Activated CD4-positive, alpha-beta T cell treated with anti-CD3 and anti-CD28 coated beads for 24 hours (primary cell): Measurements from ENCODE around the gene RPRM.
"Not testable (repeated sequence)": the region's sequence is repeated elsewhere in the genome, so short reads cannot be mapped to it uniquely, and the experiment has no call there.

Experiments used
- DNase-seq, 2 donors: peaks; one replicate each; pipeline ENCODE4 v3.0.0-alpha.2; 2020; ENCODE audit warnings: low read depth in 2 of 2

RPRM gene

GRCh38 chr2:153478289-153479261 is at the start of gene RPRM:
Gene RPRM, minus strand, starts transcription at chr2:153478762. Its CDS starts 197 bp downstream, at chr2:153478565.
- DNase-seq, result peak in 1 of 2 donors; percentile 18

GRCh38 chr2:153519257-153519875 is 40.8 kb upstream of the RPRM start:
- peak; percentile 35 to 44 for DNase-seq

GRCh38 chr2:153512331-153512730 is 33.8 kb upstream of the RPRM start:
- no peak for DNase-seq

- DNase-seq, result no peak
These were observed 32.4 kb upstream of the RPRM start for GRCh38 chr2:153510996-153511395.

- DNase-seq, result no peak
These were observed 30.6 kb upstream of the RPRM start for GRCh38 chr2:153509133-153509532.

- not testable (repeated sequence) for DNase-seq
These were observed 27.9 kb upstream of the RPRM start for GRCh38 chr2:153506499-153506898.

- DNase-seq, result no peak
These were observed 20.9 kb upstream of the RPRM start for GRCh38 chr2:153499439-153499838.

- DNase-seq, result no peak
These were observed 19.5 kb upstream of the RPRM start for GRCh38 chr2:153497938-153498629.

- DNase-seq, result no peak
These were observed 17.2 kb upstream of the RPRM start for GRCh38 chr2:153495725-153496124.

- no peak for DNase-seq
These were observed 9.5 kb upstream of the RPRM start for GRCh38 chr2:153488072-153488471.

- no peak for DNase-seq
These were observed 8.9 kb upstream of the RPRM start for GRCh38 chr2:153487448-153487847.

GRCh38 chr2:153479573-153479972 is 1.0 kb upstream of the RPRM start:
- no peak for DNase-seq

GRCh38 chr2:153477636-153478288 is 800 bp downstream of the RPRM start:
- no peak for DNase-seq

- DNase-seq, result no peak
These were observed 1.5 kb downstream of the RPRM start for GRCh38 chr2:153476816-153477635.

GRCh38 chr2:153476491-153476815 is 2.1 kb downstream of the RPRM start:
- no peak for DNase-seq

GRCh38 chr2:153474876-153475435 is 3.6 kb downstream of the RPRM start:
- no peak for DNase-seq

- no peak for DNase-seq
These were observed 4.2 kb downstream of the RPRM start for GRCh38 chr2:153474407-153474806.

- DNase-seq, result no peak
These were observed 7.7 kb downstream of the RPRM start for GRCh38 chr2:153470867-153471266.

- DNase-seq, result no peak
These were observed 14.2 kb downstream of the RPRM start for GRCh38 chr2:153464395-153464794.

- no peak for DNase-seq
These were observed 16.2 kb downstream of the RPRM start for GRCh38 chr2:153462338-153462859.

GRCh38 chr2:153461453-153461852 is 17.1 kb downstream of the RPRM start:
- no peak for DNase-seq
